ENCODE results near the gene OTOP3. TPM values are rescaled to one million over a fixed set of nuclear protein-coding genes. Genes with fewer than 3 reads are reported as not detected.

The OTOP3 gene
- total RNA-seq, 1 donor from 2014 or later, result 0.57 TPM

DNA sequence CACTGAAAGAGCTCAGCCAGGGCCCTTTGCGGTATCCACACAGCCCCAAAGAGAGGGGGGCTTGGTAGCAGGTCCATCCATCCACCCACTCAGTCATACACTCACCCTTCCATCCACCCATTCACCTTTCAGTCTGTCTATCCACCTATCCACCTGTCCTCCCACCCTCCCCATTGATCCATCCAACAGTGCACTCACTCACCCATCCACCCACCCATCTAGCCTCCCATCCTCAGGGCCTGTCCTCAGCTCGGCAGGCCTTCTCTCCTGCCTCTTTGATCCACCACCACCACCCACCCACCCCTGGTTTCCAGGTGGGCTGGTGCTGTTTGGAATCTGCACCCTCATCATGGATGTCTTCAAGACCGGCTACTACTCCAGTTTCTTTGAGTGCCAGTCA is 10.5 kb upstream of the OTOP3 start:
- DNase-seq (ENCODE audit: low spot score, unreplicated experiment), result no peak
- Mint-ChIP-seq H3K27ac (no peak overlapping the region), H3K4me1 (ENCODE audit: low read depth) (peaks cover 2% of the 10 kb centered on the region), H3K9me3 (ENCODE audit: low read depth) (no peaks in the 10 kb centered on the region), H3K36me3 (ENCODE audit: insufficient read depth) (no peaks in the 10 kb centered on the region), H3K4me3 (ENCODE audit: low read depth) (no peak overlapping the region), H3K27me3 (peaks cover 71% of the 10 kb centered on the region)
- TF ChIP-seq, protein P1, sequence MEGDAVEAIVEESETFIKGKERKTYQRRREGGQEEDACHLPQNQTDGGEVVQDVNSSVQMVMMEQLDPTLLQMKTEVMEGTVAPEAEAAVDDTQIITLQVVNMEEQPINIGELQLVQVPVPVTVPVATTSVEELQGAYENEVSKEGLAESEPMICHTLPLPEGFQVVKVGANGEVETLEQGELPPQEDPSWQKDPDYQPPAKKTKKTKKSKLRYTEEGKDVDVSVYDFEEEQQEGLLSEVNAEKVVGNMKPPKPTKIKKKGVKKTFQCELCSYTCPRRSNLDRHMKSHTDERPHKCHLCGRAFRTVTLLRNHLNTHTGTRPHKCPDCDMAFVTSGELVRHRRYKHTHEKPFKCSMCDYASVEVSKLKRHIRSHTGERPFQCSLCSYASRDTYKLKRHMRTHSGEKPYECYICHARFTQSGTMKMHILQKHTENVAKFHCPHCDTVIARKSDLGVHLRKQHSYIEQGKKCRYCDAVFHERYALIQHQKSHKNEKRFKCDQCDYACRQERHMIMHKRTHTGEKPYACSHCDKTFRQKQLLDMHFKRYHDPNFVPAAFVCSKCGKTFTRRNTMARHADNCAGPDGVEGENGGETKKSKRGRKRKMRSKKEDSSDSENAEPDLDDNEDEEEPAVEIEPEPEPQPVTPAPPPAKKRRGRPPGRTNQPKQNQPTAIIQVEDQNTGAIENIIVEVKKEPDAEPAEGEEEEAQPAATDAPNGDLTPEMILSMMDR (IDR thresholded peaks at IDR 0.05; ENCODE audit: unreplicated experiment), result no peak

DNA sequence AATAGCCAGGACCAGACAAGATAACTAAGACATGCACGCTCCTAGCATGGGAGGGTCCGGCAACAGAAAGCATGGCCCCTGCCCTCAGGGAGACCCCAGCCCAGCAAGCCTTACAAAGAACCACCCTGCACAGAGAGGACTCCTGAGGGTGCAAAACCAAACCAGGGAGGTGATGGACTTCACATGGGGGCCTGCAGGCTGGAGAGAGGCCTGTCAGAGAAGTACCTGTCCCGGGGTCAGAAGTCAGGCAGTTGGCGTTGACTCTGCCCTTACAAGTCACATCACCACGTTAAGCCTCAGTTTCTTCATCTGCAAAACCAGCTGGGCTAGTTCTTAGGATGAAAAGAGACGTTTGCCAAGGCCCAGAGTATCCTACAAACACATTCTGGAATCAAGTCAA is 6.9 kb upstream of the OTOP3 start:
- Mint-ChIP-seq H3K4me1 (ENCODE audit: low read depth) (no peaks in the 10 kb centered on the region), H3K36me3 (ENCODE audit: insufficient read depth) (no peaks in the 10 kb centered on the region), H3K27me3 (peaks cover 91% of the 10 kb centered on the region), H3K4me3 (ENCODE audit: low read depth) (no peak overlapping the region), H3K27ac (no peak overlapping the region), H3K9me3 (ENCODE audit: low read depth) (no peaks in the 10 kb centered on the region)
- no peak for DNase-seq (ENCODE audit: low spot score, unreplicated experiment)
- TF ChIP-seq, protein P1 (IDR thresholded peaks at IDR 0.05; ENCODE audit: unreplicated experiment), result no peak

DNA sequence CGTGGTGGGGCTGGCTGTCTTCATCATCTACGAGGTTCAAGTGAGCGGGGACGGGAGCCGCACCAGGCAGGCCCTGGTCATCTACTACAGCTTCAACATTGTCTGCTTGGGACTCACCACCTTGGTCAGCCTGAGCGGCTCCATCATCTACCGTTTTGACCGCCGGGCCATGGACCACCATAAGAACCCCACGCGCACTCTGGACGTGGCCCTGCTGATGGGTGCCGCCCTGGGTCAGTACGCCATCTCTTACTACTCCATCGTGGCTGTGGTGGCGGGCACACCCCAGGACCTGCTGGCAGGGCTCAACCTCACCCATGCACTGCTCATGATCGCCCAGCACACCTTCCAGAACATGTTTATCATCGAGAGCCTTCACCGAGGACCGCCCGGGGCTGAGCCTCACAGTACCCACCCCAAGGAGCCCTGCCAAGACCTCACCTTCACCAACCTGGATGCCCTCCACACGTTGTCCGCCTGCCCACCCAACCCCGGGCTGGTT is 5.1 kb upstream of the OTOP3 start:
- H3K27me3 Mint-ChIP-seq, result peaks cover 76% of the 10 kb centered on the region
- H3K9me3 Mint-ChIP-seq (ENCODE audit: low read depth), result no peaks in the 10 kb centered on the region

DNA sequence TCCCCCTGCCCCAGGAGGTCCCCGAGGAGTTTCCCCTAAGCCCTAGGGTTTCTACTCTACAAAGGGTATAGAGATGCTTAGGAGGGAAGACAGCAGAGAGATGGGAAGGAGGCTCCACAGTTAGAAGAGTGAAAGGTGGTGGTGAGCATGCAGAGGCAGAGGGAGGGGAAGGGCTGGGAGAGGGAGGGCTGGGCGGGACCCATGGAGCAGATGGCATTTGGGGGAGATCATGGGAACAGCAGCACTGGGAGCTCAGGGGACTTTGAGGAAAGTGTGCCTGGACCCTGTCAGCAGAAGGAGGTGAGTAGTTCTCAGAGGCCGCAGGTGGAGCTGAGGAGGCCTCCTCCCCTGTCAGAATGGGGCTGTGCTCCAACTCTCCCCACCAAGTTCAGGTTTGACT is 650 bp upstream of the OTOP3 start:
- peak overlapping the region; percentile 37 for H3K27ac Mint-ChIP-seq
- no peak overlapping the region for H3K4me3 Mint-ChIP-seq (ENCODE audit: low read depth)

More for the DNA sequence above, 5.1 kb upstream of the OTOP3 start:
- Mint-ChIP-seq H3K4me1 (ENCODE audit: low read depth) (no peaks in the 10 kb centered on the region), H3K36me3 (ENCODE audit: insufficient read depth) (no peaks in the 10 kb centered on the region), H3K4me3 (ENCODE audit: low read depth) (no peak overlapping the region), H3K27ac (no peak overlapping the region)
- no peak for DNase-seq (ENCODE audit: low spot score, unreplicated experiment)
- TF ChIP-seq, protein P1 (IDR thresholded peaks at IDR 0.05; ENCODE audit: unreplicated experiment), result no peak

DNA sequence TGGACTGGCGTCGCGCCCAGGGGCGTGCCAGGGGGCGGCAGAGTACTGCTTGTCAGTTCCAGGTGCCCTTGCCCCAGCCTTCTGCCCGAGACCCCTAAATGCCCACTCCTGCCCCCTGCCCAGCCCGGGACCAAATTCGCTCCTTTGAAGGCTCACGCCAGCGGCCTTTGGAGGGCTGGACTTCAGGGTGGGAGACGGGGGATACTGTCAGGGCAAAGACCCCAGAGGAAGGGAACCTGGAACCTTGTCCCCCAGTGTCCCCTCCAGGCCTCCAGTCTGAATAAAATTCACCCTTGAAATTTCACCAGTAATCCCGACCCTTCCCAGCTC is 737 bp downstream of the OTOP3 start:
- Mint-ChIP-seq H3K9me3 (ENCODE audit: low read depth) (no peaks in the 10 kb centered on the region), H3K36me3 (ENCODE audit: insufficient read depth) (no peaks in the 10 kb centered on the region), H3K4me3 (ENCODE audit: low read depth) (no peak overlapping the region), H3K27ac (no peak overlapping the region), H3K27me3 (peaks cover 69% of the 10 kb centered on the region), H3K4me1 (ENCODE audit: low read depth) (no peaks in the 10 kb centered on the region)
- no peak for DNase-seq (ENCODE audit: low spot score, unreplicated experiment)
- TF ChIP-seq, protein P1 (IDR thresholded peaks at IDR 0.05; ENCODE audit: unreplicated experiment), result no peak

More for the DNA sequence above, 650 bp upstream of the OTOP3 start:
- TF ChIP-seq, protein P1 (IDR thresholded peaks at IDR 0.05; ENCODE audit: unreplicated experiment), result no peak
- H3K4me1 Mint-ChIP-seq (ENCODE audit: low read depth), result no peaks in the 10 kb centered on the region
- H3K9me3 Mint-ChIP-seq (ENCODE audit: low read depth), result no peaks in the 10 kb centered on the region
- no peaks in the 10 kb centered on the region for H3K36me3 Mint-ChIP-seq (ENCODE audit: insufficient read depth)
- peaks cover 73% of the 10 kb centered on the region for H3K27me3 Mint-ChIP-seq
- no peak for DNase-seq (ENCODE audit: low spot score, unreplicated experiment)
